HepG2 (cell line): Measurements from ENCODE around the gene OR6S1. TPM values are rescaled to one million over a fixed set of nuclear protein-coding genes. Genes with fewer than 3 reads are reported as not detected.
A peak's percentile ranks its signal among the peaks of the same experiment; 100 is the strongest.

Experiments
- CCDC6 ChIP-seq: sonication (generic); formaldehyde crosslinking; IDR thresholded peaks from 2 replicates; pipeline ENCODE4 v1.8.1; 2022; ENCODE audit warnings: mild to moderate bottlenecking, missing genetic modification reagents, moderate library complexity
- FOXA3 ChIP-seq: IDR thresholded peaks from 2 replicates; pipeline ENCODE4 v1.6.1; 2016; ENCODE audit warnings: missing genetic modification reagents, missing compliant biosample characterization
- HDAC6 ChIP-seq: fragments of 200-600 bp; sonication (generic); IDR thresholded peaks from 2 replicates; pipeline ENCODE4 v1.7.0; 2017; ENCODE audit warnings: mild to moderate bottlenecking, antibody characterized with exemption, low read length, low read depth
- MTA1 ChIP-seq: sonication (generic); formaldehyde crosslinking; IDR thresholded peaks from 2 replicates; pipeline ENCODE4 v1.4.0; 2020; ENCODE audit warnings: missing genetic modification reagents, mild to moderate bottlenecking, borderline replicate concordance
- PAF1 ChIP-seq: IDR thresholded peaks from 2 replicates; pipeline ENCODE4 v1.6.1; 2016; ENCODE audit warnings: missing genetic modification reagents, missing compliant biosample characterization
- RFX5 ChIP-seq: IDR thresholded peaks from 2 replicates; pipeline ENCODE4 v1.6.1; 2011; ENCODE audit warnings: low read depth, low read length, improper control_type of control experiment
- SMC3 ChIP-seq: IDR thresholded peaks from 2 replicates; pipeline ENCODE4 v1.6.1; 2011; ENCODE audit warnings: low read length, improper control_type of control experiment
- SP2 ChIP-seq: sonication (generic); formaldehyde crosslinking; IDR thresholded peaks from 2 replicates; pipeline ENCODE4 v1.5.1; 2020; ENCODE audit warnings: mild to moderate bottlenecking, missing genetic modification reagents
- SPEN ChIP-seq: sonication (generic); formaldehyde crosslinking; IDR thresholded peaks from 2 replicates; pipeline ENCODE4 v1.5.1; 2020; ENCODE audit warnings: low read depth, mild to moderate bottlenecking, missing genetic modification reagents
- YY1 ChIP-seq: IDR thresholded peaks from 2 replicates; pipeline ENCODE4 v1.6.1; 2011; ENCODE audit warnings: low read length, low read depth, moderate library complexity, mild to moderate bottlenecking; ENCODE audit not compliant: insufficient read depth, insufficient replicate concordance
- ZBTB20 ChIP-seq: sonication (generic); formaldehyde crosslinking; IDR thresholded peaks from 2 replicates; pipeline ENCODE4 v1.8.1; 2023; ENCODE audit warnings: missing genetic modification reagents, low read depth, mild to moderate bottlenecking, borderline replicate concordance
- ZMYM2 ChIP-seq: sonication (generic); formaldehyde crosslinking; IDR thresholded peaks from 2 replicates; pipeline ENCODE4 v1.8.0; 2022; ENCODE audit warnings: mild to moderate bottlenecking, missing genetic modification reagents
- ZNF431 ChIP-seq: sonication (generic); formaldehyde crosslinking; IDR thresholded peaks from 2 replicates; pipeline ENCODE4 v1.9.0; 2022; ENCODE audit warnings: missing genetic modification reagents, low read depth, mild to moderate bottlenecking, borderline replicate concordance
- ZNF564 ChIP-seq: sonication (generic); formaldehyde crosslinking; IDR thresholded peaks from 2 replicates; pipeline ENCODE4 v1.8.1; 2023; ENCODE audit warnings: mild to moderate bottlenecking, missing genetic modification reagents
- ZNF83 ChIP-seq: sonication (generic); formaldehyde crosslinking; IDR thresholded peaks from 2 replicates; pipeline ENCODE4 v1.4.0; 2020; ENCODE audit warnings: missing genetic modification reagents, mild to moderate bottlenecking, borderline replicate concordance
- polyA plus RNA-seq, 8 experiments: library from polyadenylated mRNA; depleted of rRNA in 3 of 8; stranded (reverse) in 7 of 8; unstranded in 1 of 8; fragments of >200 nt; fragmentation: Illumina TruSeq in 4 of 8; extraction: Trizol in 4 of 8; gene quantifications; 2 replicates each; pipeline versions ENCODE4 v1.2.1 to v1.2.3, GENCODE V29; 2011 to 2016; ENCODE audit warnings: low read depth in 4 of 8, missing spikeins in 1 of 8, mixed read lengths in 1 of 8; ENCODE audit not compliant: insufficient read depth in 1 of 8
- total RNA-seq, 5 experiments: library from RNA; depleted of rRNA; stranded (reverse); fragments of >200 nt; fragmentation: Illumina TruSeq; extraction: Trizol; gene quantifications; 2 replicates each; pipeline ENCODE4 v1.2.3, GENCODE V29; 2016; ENCODE audit warnings: low read depth in 1 of 5
- TF ChIP-seq, protein P1 (sequence below): sonication (generic); formaldehyde crosslinking; IDR thresholded peaks from 2 replicates; pipeline ENCODE4 v1.4.0; 2020; ENCODE audit warnings: missing genetic modification reagents; ENCODE audit errors: not compliant biosample characterization
- TF ChIP-seq, protein P2 (sequence below): sonication (generic); formaldehyde crosslinking; conservative IDR thresholded peaks from 2 replicates; pipeline ENCODE4 v1.5.0; 2020; ENCODE audit warnings: missing genetic modification reagents
- TF ChIP-seq, protein P3 (sequence below): sonication (generic); formaldehyde crosslinking; IDR thresholded peaks from 2 replicates; pipeline ENCODE4 v1.8.1; 2023; ENCODE audit warnings: mild to moderate bottlenecking, missing genetic modification reagents, borderline replicate concordance
- TF ChIP-seq, protein P4 (sequence below): sonication (generic); formaldehyde crosslinking; IDR thresholded peaks from 2 replicates; pipeline ENCODE4 v1.8.0; 2022; ENCODE audit warnings: mild to moderate bottlenecking, missing genetic modification reagents, borderline replicate concordance
- TF ChIP-seq, protein P5 (sequence below): sonication (generic); formaldehyde crosslinking; conservative IDR thresholded peaks from 2 replicates; pipeline ENCODE4 v1.8.0; 2022; ENCODE audit warnings: mild to moderate bottlenecking, moderate library complexity, missing genetic modification reagents
- TF ChIP-seq, protein P6 (sequence below): IDR thresholded peaks from 2 replicates; pipeline ENCODE4 v1.6.1; 2016; ENCODE audit warnings: control low read depth

Gene OR6S1
- total and polyA plus RNA-seq, 2 of the 13 experiments (the other 11 are each of a cell fraction or from before 2014, with no cell fraction given) = 0.09 TPM; not detected in 1

DNA sequence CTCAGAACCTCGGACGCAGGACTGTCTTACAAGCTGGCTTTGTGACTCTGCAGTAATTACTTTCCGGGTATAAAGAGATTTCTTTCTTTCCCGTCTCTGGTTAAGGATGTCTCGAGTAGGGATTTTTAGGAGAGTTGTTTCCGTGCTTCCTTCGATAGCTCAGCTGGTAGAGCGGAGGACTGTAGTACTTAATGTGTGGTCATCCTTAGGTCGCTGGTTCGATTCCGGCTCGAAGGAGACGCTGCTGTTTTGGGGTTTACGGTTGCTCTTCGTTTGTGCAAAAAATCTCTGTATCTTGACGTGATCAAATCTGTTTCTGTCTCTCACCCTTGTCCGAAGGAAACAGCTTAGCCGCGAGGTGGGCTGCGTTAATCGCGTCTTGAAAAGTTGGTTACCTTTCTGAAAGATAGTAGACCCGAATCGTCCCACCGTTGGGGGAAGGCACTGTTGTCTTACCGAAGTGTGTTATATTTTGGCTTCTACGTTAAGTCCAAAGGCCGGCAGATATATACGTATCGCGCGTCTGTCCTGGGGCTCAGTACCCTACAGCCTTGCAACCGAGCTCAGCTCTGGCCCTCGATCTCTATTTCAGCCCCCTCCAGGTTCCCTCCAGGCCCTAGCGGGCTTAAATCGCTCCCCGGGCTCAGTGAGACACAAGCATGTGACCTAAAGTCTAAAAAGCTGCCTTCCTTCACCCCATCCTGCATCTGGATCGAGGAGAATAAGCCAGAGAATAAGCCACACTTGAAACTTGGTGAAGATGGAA is 41.8 kb upstream of the OR6S1 start (continued):
- TF ChIP-seq YY1 (no peak), SMC3 (no peak), SP2 (CRISPR knock-in tag) (no peak), SPEN (CRISPR knock-in tag) (no peak; the same call in 1 of the 2 replicates), ZBTB20 (CRISPR knock-in tag) (no peak), FOXA3 (peak; percentile 67; the same call in 1 of the 2 replicates), ZNF431 (CRISPR knock-in tag) (peak; percentile 22; the same call in 1 of the 2 replicates), ZNF564 (no peak; the same call in 1 of the 2 replicates), MTA1 (no peak), RFX5 (no peak), HDAC6 (no peak; the same call in 1 of the 2 replicates), PAF1 (CRISPR knock-in tag) (no peak), ZNF83 (CRISPR knock-in tag) (no peak), CCDC6 (no peak; the same call in 1 of the 2 replicates), ZMYM2 (CRISPR knock-in tag) (no peak; the same call in 1 of the 2 replicates)
- TF ChIP-seq, protein P1, sequence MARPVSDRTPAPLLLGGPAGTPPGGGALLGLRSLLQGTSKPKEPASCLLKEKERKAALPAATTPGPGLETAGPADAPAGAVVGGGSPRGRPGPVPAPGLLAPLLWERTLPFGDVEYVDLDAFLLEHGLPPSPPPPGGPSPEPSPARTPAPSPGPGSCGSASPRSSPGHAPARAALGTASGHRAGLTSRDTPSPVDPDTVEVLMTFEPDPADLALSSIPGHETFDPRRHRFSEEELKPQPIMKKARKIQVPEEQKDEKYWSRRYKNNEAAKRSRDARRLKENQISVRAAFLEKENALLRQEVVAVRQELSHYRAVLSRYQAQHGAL (CRISPR knock-in tag) = no peak
- TF ChIP-seq, protein P2, sequence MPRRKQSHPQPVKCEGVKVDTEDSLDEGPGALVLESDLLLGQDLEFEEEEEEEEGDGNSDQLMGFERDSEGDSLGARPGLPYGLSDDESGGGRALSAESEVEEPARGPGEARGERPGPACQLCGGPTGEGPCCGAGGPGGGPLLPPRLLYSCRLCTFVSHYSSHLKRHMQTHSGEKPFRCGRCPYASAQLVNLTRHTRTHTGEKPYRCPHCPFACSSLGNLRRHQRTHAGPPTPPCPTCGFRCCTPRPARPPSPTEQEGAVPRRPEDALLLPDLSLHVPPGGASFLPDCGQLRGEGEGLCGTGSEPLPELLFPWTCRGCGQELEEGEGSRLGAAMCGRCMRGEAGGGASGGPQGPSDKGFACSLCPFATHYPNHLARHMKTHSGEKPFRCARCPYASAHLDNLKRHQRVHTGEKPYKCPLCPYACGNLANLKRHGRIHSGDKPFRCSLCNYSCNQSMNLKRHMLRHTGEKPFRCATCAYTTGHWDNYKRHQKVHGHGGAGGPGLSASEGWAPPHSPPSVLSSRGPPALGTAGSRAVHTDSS (CRISPR knock-in tag) = no peak
- TF ChIP-seq, protein P3, sequence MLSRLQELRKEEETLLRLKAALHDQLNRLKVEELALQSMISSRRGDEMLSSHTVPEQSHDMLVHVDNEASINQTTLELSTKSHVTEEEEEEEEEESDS = 0 out of 2 replicates have a peak, but pooled peaks have one; percentile 74
- TF ChIP-seq, protein P4, sequence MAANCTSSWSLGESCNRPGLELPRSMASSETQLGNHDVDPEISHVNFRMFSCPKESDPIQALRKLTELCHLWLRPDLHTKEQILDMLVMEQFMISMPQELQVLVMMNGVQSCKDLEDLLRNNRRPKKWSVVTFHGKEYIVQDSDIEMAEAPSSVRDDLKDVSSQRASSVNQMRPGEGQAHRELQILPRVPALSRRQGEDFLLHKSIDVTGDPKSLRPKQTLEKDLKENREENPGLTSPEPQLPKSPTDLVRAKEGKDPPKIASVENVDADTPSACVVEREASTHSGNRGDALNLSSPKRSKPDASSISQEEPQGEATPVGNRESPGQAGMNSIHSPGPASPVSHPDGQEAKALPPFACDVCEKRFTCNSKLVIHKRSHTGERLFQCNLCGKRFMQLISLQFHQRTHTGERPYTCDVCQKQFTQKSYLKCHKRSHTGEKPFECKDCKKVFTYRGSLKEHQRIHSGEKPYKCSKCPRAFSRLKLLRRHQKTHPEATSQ (CRISPR knock-in tag) = no peak; the same call in 1 of the 2 replicates
- TF ChIP-seq, protein P5, sequence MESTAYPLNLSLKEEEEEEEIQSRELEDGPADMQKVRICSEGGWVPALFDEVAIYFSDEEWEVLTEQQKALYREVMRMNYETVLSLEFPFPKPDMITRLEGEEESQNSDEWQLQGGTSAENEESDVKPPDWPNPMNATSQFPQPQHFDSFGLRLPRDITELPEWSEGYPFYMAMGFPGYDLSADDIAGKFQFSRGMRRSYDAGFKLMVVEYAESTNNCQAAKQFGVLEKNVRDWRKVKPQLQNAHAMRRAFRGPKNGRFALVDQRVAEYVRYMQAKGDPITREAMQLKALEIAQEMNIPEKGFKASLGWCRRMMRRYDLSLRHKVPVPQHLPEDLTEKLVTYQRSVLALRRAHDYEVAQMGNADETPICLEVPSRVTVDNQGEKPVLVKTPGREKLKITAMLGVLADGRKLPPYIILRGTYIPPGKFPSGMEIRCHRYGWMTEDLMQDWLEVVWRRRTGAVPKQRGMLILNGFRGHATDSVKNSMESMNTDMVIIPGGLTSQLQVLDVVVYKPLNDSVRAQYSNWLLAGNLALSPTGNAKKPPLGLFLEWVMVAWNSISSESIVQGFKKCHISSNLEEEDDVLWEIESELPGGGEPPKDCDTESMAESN (CRISPR knock-in tag) = no peak; the same call in 1 of the 2 replicates
- TF ChIP-seq, protein P6, sequence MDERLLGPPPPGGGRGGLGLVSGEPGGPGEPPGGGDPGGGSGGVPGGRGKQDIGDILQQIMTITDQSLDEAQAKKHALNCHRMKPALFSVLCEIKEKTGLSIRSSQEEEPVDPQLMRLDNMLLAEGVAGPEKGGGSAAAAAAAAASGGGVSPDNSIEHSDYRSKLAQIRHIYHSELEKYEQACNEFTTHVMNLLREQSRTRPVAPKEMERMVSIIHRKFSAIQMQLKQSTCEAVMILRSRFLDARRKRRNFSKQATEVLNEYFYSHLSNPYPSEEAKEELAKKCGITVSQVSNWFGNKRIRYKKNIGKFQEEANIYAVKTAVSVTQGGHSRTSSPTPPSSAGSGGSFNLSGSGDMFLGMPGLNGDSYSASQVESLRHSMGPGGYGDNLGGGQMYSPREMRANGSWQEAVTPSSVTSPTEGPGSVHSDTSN (CRISPR knock-in tag) = no peak
